B cell (primary cell): ENCODE measurements around the gene BOD1. TPM values are rescaled to one million over a fixed set of nuclear protein-coding genes. Genes with fewer than 3 reads are reported as not detected.

ENCODE experiments used
- ATAC-seq: fragments of 200-7000 bp; cut with Tn5 transposase; one replicate; pipeline ENCODE4 v1.10.0; 2021; ENCODE audit warnings: low read depth, mild to moderate bottlenecking, moderate number of reproducible peaks, moderate library complexity
- CTCF ChIA-PET: fragments of 350-600 bp; sonication (Branson Sonifier 250); formaldehyde crosslinking; loops from one replicate; lab custom pipeline; 2021; ENCODE audit warnings: antibody characterized with exemption, inconsistent platforms; lab: Charles Lee
- POLR2A ChIA-PET: fragments of 350-600 bp; sonication (Branson Sonifier 250); formaldehyde crosslinking; loops from one replicate; lab custom pipeline; 2021; ENCODE audit warnings: antibody characterized with exemption; lab: Charles Lee
- DNase-seq: peaks from one replicate; pipeline ENCODE4 v3.0.0; 2013
- H2AFZ ChIP-seq: 2 replicates; pipeline ENCODE4 v1.6.1; 2012; ENCODE audit warnings: mild to moderate bottlenecking, low read depth, low read length; ENCODE audit not compliant: insufficient read depth, poor library complexity, severe bottlenecking
- H3K27ac ChIP-seq, 2 donors: 1 replicate in 1 of 2; 2 replicates in 1 of 2; pipeline ENCODE4 v1.5.1; 2012 to 2013; ENCODE audit warnings: low read length in 2 of 2, mild to moderate bottlenecking in 2 of 2, moderate library complexity in 1 of 2
- H3K27me3 ChIP-seq, 4 experiments: fragments of 200-600 bp in 1 of 4; sonication (generic) in 1 of 4; replicated peaks in 1 of 4; 1 replicate in 2 of 4; 2 replicates in 2 of 4; pipeline versions ENCODE4 v1.6.1 to v1.7.0; 2013 to 2016; ENCODE audit warnings: low read length in 3 of 4, mild to moderate bottlenecking in 2 of 4, mixed read lengths in 1 of 4, moderate library complexity in 1 of 4; ENCODE audit not compliant: insufficient read depth in 4 of 4, control insufficient read depth in 3 of 4; ENCODE audit errors: control extremely low read depth in 1 of 4
- H3K36me3 ChIP-seq, 2 experiments: replicated peaks in 1 of 2; 1 replicate in 1 of 2; 2 replicates in 1 of 2; pipeline versions ENCODE4 v1.6.1 to v1.7.1; 2013; ENCODE audit warnings: low read length in 1 of 2; ENCODE audit not compliant: insufficient read depth in 2 of 2, control insufficient read depth in 1 of 2; ENCODE audit errors: control extremely low read depth in 1 of 2, extremely low read depth in 1 of 2
- H3K4me1 ChIP-seq, 2 donors: fragments of 200-600 bp in 1 of 2; sonication (generic) in 1 of 2; 1 replicate in 1 of 2; 2 replicates in 1 of 2; pipeline versions ENCODE4 v1.5.1 to v1.6.1; 2013 to 2017; ENCODE audit warnings: low read length in 2 of 2; ENCODE audit not compliant: control insufficient read depth in 2 of 2, insufficient read depth in 2 of 2
- H3K4me2 ChIP-seq: replicated peaks from 2 replicates; pipeline ENCODE3; 2012; ENCODE audit warnings: mild to moderate bottlenecking, low read depth, low read length; ENCODE audit not compliant: poor library complexity, severe bottlenecking
- H3K4me3 ChIP-seq, 5 experiments: fragments of 200-600 bp in 1 of 5; sonication (generic) in 1 of 5; 1 replicate in 3 of 5; 2 replicates in 2 of 5; pipeline versions ENCODE4 v1.5.1 to v1.7.0; 2011 to 2016; ENCODE audit warnings: low read length in 4 of 5, mild to moderate bottlenecking in 4 of 5, low read depth in 2 of 5, control low read depth in 1 of 5, moderate library complexity in 1 of 5; ENCODE audit not compliant: insufficient read depth in 1 of 5; ENCODE audit errors: control extremely low read depth in 1 of 5, extremely low read depth in 1 of 5
- H3K79me2 ChIP-seq: fragments of 200-600 bp; sonication (generic); one replicate; pipeline ENCODE4 v1.6.0; 2016; ENCODE audit warnings: low read length; ENCODE audit not compliant: control insufficient read depth, insufficient read depth
- H3K9ac ChIP-seq: fragments of 200-600 bp; sonication (generic); 2 replicates; pipeline ENCODE4 v1.6.1; 2017; ENCODE audit warnings: mild to moderate bottlenecking, low read length, moderate library complexity
- H3K9me3 ChIP-seq, 3 donors: one replicate each; pipeline versions ENCODE4 v1.6.1 to v1.7.1; 2013; ENCODE audit warnings: low read length in 2 of 3; ENCODE audit not compliant: control insufficient read depth in 2 of 3, insufficient read depth in 1 of 3; ENCODE audit errors: control extremely low read depth in 1 of 3
- H4K20me1 ChIP-seq: 2 replicates; pipeline ENCODE4 v1.6.0; 2012; ENCODE audit warnings: mild to moderate bottlenecking, low read length; ENCODE audit not compliant: insufficient read depth, control insufficient read depth, poor library complexity, severe bottlenecking
- H3K27ac Mint-ChIP-seq: one replicate; pipeline ENCODE4 v1.8.0; 2021; ENCODE audit warnings: mixed read lengths
- H3K27me3 Mint-ChIP-seq: one replicate; pipeline ENCODE4 v1.8.0; 2021; ENCODE audit warnings: mixed read lengths
- H3K4me1 Mint-ChIP-seq: one replicate; pipeline ENCODE4 v1.8.0; 2021; ENCODE audit warnings: mixed read lengths
- H3K4me3 Mint-ChIP-seq: one replicate; pipeline ENCODE4 v1.8.0; 2021; ENCODE audit warnings: mixed read lengths
- H3K9me3 Mint-ChIP-seq: one replicate; pipeline ENCODE4 v1.8.0; 2022; ENCODE audit warnings: mixed read lengths; ENCODE audit not compliant: insufficient read depth
- EZH2 ChIP-seq: IDR thresholded peaks from 2 replicates; pipeline ENCODE4 v1.6.1; 2012; ENCODE audit warnings: borderline replicate concordance, low read depth, mild to moderate bottlenecking, moderate library complexity, low read length; ENCODE audit not compliant: insufficient read depth, poor library complexity, severe bottlenecking
- WGBS: methylation state at CpG from one replicate; pipeline ENCODE4 v1.1.5; 2013; ENCODE audit warnings: missing lambda C conversion rate; ENCODE audit not compliant: insufficient coverage; 5-methylcytosine and 5-hydroxymethylcytosine counted together
- intact Hi-C: fragments of 100-400 bp; cut with micrococcal nuclease; formaldehyde crosslinking; loops from one replicate; pipeline ENCODE4 v1.10.0; 2022
- polyA plus RNA-seq: library from polyadenylated mRNA; depleted of rRNA; stranded (reverse); fragments of >200 nt; gene quantifications from 2 replicates; pipeline ENCODE4 v1.2.3, GENCODE V29; 2012
- total RNA-seq, 2 donors: library from RNA; stranded (reverse); fragments of 120-200 nt in 1 of 2; gene quantifications; 1 replicate in 1 of 2; 2 replicates in 1 of 2; pipeline versions ENCODE4 v1.2.3 to v1.2.4, GENCODE V29; 2013 to 2022
- TF ChIP-seq, protein P1 (sequence below): fragments of 200-600 bp; IDR thresholded peaks from one replicate; pipeline ENCODE4 v1.8.0; 2022; ENCODE audit warnings: antibody characterized with exemption, mild to moderate bottlenecking

The BOD1 gene
- total and polyA plus RNA-seq, 2 donors (not counting 1 experiment from before 2014, with no cell fraction given): 15.1 to 34.7 TPM

DNA sequence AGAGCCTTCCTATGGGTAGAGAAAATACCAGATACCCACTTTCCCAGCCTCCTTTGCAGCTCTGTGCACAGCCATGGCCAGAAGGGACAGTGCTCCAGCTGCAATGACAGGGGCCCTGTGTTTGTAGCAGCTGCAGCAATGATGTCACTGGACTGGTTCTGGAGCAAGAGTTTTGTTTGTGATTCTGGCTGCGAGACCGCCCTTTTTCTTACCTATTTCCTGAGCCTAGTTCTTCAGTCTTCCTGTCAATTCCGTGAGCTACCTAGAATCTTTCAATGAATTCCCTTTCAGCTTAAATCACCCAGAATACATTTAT is 10.0 kb upstream of the BOD1 start:
- Histone ChIP-seq H3K9ac (no peak overlapping the region), H3K4me2 (no peak overlapping the region), H3K27ac (no peak overlapping the region), H3K4me1 (peaks cover 7 to 12% of the 10 kb centered on the region in 2 donors), H2AFZ (peak overlapping the region; percentile 61), H3K36me3 (no peaks in the 10 kb centered on the region), H3K9me3 (no peaks in the 10 kb centered on the region), H3K27me3 (no peaks in the 10 kb centered on the region), H4K20me1 (no peaks in the 10 kb centered on the region), H3K79me2 (no peaks in the 10 kb centered on the region), H3K4me3 (no peak overlapping the region)
- CTCF ChIA-PET: interaction anchor here (0.6 to 12.6 kb wide), 14 partner anchors 10 to 346 kb away, joined by 3 to 201 read pairs (median 4); partner anchors contain the start of genes BOD1 and CPEB4
- Mint-ChIP-seq H3K27ac (no peak overlapping the region), H3K4me3 (no peak overlapping the region), H3K4me1 (peaks cover 15% of the 10 kb centered on the region), H3K27me3 (peaks cover under 1% of the 10 kb centered on the region), H3K9me3 (no peaks in the 10 kb centered on the region)
- no peak for TF ChIP-seq EZH2
- TF ChIP-seq, protein P1, sequence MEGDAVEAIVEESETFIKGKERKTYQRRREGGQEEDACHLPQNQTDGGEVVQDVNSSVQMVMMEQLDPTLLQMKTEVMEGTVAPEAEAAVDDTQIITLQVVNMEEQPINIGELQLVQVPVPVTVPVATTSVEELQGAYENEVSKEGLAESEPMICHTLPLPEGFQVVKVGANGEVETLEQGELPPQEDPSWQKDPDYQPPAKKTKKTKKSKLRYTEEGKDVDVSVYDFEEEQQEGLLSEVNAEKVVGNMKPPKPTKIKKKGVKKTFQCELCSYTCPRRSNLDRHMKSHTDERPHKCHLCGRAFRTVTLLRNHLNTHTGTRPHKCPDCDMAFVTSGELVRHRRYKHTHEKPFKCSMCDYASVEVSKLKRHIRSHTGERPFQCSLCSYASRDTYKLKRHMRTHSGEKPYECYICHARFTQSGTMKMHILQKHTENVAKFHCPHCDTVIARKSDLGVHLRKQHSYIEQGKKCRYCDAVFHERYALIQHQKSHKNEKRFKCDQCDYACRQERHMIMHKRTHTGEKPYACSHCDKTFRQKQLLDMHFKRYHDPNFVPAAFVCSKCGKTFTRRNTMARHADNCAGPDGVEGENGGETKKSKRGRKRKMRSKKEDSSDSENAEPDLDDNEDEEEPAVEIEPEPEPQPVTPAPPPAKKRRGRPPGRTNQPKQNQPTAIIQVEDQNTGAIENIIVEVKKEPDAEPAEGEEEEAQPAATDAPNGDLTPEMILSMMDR: no peak
- POLR2A ChIA-PET: no interaction called here
- intact Hi-C loops: no loop called here
- WGBS: 100% methylated on average over 2 of the region's 3 CpGs
- ATAC-seq: no peak
- no peak for DNase-seq

DNA sequence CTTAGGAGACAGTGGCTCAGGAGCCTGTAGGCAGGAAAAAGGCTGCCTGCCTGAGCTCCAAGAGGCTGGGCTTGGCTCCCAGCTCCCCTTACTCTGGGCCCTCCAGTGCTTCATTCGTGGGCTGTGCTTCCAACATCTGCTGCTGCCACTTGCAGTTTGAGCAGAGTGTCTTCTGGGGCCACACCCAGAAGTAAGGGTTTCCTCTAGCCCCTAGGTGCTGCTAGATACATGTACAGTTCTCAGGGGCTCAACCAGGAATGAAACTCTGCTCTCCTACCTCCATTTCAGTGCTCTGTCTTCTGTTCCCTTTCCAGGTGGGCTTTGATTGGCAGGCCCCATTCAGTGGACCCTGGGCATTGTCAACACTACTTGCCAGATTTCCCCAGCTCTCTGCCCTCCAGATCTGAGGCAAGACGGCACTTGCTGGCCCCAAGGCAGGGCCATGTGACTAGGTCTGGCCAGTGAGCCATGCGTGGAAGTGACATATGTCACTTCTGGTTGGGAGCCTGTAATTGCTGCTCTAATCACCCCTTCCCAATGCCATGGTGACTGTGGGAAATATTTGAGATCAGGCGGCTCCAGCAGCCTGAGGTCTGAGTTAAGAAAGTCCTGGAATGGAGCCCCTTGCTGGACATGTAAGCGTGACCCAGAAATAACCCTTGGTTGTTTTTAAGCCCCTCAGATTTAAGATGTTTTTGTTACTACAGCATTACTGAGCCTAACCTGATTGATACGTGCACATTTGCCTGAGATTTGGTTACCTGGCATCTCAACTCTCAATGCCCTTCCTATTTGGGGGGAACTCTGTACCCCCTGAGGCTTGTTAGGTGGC is 9.4 kb upstream of the BOD1 start:
- H3K9ac ChIP-seq: no peak overlapping the region
- H3K4me2 ChIP-seq: peak overlapping the region; percentile 24
- H3K79me2 ChIP-seq: no peaks in the 10 kb centered on the region
- 68% methylated on average over 4 of the region's 6 CpGs for WGBS
- no peaks in the 10 kb centered on the region for H3K27me3 ChIP-seq
- H3K4me3 ChIP-seq: no peak overlapping the region
- H3K4me1 ChIP-seq: peaks cover 7 to 12% of the 10 kb centered on the region in 2 donors
- ATAC-seq (peak; percentile 89), DNase-seq (peak; percentile 63)
- CTCF ChIA-PET: interaction anchor here (0.7 to 12.6 kb wide), 15 partner anchors 8 to 348 kb away, joined by 3 to 201 read pairs (median 3); partner anchors contain the start of genes BOD1 and CPEB4
- Mint-ChIP-seq H3K4me1 (peaks cover 15% of the 10 kb centered on the region), H3K27me3 (no peaks in the 10 kb centered on the region), H3K9me3 (no peaks in the 10 kb centered on the region), H3K4me3 (peak overlapping the region; percentile 50), H3K27ac (peak overlapping the region; percentile 18)
- intact Hi-C loops: no loop called here
- POLR2A ChIA-PET: interaction anchor here (0.9 kb wide), 1 partner anchor 10 kb away, joined by 5 read pairs; the partner anchor contains the start of gene BOD1
- no peaks in the 10 kb centered on the region for H4K20me1 ChIP-seq
- TF ChIP-seq, protein P1: peak; percentile 40
- TF ChIP-seq EZH2: no peak
- H3K36me3 ChIP-seq: no peaks in the 10 kb centered on the region
- no peak overlapping the region for H3K27ac ChIP-seq
- no peaks in the 10 kb centered on the region for H3K9me3 ChIP-seq
- peak overlapping the region; percentile 61 for H2AFZ ChIP-seq
